ENCODE measurements around the gene DLG2.

The DLG2 gene

DNA sequence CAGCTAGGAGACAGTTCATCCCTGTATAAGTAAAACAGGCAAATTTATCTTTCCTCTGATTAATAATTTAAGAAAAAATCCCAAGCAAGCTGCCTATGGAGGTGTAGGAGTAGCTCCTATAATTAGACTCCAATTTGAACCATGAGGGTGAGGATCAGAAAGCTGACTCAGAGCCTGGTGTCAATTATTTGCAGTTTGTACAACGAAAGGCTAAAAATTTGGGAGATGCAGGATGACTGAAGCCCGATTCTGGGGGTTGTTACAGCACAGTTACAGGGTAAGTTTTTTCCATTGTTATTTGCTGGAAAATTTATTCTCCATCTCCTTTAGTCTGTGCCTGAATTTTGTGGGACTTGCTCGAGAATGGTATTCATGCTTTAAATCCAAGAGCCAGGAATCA, 1981.6 kb downstream of the DLG2 start:
- in situ Hi-C loops (cut with HindIII; ENCODE audit: low sequenced_read_pairs), result no loop called here

DNA sequence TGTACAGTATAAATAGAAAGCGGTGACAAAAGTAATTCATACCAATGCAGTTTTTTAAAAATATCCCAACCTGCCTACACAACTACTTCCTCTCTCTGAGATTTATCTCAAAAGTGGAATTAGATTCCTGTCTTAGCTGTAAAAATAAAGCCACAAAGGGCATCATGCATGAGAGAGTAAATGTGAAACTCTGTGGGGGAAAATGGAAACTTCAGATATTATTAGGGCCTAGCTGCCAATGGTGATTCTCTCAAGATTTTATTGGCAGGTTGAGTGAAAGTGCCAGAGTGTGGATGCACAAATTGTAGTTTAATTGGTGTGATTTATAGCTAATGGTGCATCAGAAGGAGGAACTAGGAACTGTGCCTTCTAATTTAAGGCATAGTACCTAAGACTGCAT, 1984.0 kb downstream of the DLG2 start:
- in situ Hi-C loops (cut with HindIII; ENCODE audit: low sequenced_read_pairs), result no loop called here

DNA sequence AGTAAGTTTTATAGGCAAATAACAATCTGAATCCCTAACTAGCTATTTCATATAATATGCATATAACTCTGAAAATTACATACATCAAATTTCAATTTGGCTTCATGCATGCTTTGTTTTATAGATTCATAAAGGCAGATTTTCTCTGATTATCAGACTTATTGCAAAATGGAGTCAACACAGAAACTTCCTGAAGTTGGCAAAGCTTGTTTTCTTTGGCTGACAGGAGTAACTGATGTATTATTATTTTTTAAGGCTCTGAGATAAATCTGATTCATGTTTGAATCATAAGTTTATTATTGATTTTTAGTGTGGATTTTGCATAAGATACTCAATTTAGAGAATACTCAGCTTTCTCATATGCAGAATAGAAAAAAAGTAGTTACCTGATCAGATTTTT, 1984.6 kb downstream of the DLG2 start:
- in situ Hi-C loops (cut with HindIII; ENCODE audit: low sequenced_read_pairs), result no loop called here

DNA sequence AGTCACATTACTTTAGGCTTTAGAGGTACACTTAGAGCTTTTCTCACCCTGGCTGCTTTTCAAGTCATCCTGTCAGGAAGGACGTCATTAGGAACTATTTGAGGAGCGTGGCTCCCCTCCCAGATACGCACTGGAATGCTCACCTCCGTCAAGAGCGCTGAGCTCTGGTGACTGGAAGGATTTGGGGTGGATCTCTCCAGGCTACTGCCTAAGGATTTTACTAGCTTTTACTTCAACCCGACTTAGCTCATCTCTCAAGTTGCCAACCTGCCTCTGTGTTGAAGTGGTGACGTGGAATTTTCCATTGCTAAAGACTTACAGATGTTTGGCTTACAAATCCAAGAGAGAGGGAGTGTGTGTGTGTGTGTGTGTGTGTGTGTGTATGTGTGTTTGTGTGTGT, 1985.6 kb downstream of the DLG2 start:
- in situ Hi-C loops (cut with HindIII; ENCODE audit: low sequenced_read_pairs), result no loop called here

DNA sequence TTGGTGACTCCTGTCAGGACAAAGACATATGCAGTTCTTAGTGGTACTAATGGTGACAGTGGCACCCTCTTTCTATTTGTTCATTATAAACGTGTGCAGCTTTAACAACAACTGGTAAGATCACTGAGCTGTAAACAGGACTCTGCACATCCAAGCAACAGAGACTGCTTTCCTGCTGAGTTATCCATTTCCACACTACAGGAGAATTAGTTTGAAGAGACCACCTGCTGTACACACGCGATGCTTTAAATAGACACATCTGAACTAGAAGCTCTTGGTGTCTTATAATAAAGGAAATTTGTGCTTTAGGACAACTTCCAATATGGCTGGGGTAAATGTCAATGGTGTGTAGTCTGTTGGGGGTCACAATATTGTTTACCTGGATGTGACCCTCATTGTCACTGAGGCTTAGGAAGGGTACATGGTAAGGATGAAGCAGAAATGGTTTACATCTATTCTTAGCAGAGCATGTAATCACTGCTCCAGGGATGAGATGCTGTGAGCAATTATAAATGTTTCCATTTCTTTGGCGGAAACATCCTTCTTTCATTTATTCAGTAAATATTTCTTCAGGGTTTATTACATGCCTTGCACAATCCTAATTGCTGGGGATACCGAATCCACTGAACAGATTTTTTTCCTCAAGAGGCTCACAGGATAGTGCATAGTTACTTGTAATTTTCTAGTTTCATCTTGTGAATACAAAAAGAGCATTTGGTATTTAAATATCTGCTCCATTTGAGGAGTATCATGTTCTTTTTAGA, 1987.0 kb downstream of the DLG2 start:
- in situ Hi-C loops (cut with HindIII; ENCODE audit: low sequenced_read_pairs), result no loop called here

DNA sequence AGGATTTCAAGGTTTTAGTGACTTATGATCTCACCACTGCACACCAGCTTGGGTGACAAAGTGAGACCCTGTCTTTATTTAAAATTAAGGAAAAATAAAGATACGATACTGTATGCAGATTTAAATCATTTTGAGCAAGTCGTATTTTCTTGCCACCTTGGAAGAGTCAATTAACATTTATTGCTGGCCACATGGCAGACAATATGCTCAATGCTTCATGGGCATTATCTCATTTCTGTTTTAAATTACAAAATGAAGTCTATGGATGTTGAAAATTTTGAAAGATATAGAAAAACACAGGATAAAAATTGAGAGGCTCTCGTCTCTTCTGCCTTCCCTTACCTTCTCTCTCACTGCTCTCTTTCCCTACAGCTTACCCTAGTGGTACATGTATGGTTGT, 1992.0 kb downstream of the DLG2 start:
- in situ Hi-C loops (cut with HindIII; ENCODE audit: low sequenced_read_pairs), result no loop called here

DNA sequence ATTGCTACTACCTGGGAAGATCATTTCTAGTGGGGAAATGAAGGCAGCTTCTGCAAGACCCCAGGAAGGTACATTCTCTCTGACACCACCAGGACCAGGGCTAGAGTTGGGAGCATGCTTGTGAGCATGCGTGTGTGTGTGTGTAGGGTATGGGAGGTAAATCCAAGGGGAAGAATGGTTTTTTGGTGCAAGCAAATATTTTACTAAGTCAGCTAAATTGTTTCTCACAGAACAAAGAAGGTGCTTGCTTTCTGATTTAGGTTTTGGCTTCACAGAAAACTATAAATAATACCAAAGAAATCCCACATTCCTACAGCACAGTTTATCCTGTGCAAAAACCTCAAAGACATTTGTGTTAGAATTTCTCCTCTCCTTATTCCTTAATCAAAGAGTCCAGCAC, 1996.9 kb downstream of the DLG2 start:
- in situ Hi-C loops (cut with HindIII; ENCODE audit: low sequenced_read_pairs), result no loop called here

DNA sequence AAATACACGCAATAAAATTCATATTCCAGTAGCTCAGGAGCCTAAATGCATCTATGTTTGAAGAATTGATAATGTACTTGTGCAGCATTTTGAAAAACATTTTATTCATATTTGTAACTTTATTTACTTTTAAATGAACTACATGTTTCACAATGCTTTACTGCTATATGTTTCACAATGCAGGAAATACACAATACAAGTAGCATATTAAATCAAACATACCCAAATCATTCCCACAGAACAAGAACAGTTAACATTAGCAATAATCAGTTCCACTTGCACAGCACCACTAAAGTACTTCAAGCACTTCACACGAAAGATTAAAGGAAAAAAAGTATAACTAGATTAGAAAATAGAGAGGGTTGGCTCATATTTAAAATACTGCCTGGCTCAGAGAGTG, 1997.4 kb downstream of the DLG2 start:
- in situ Hi-C loops (cut with HindIII; ENCODE audit: low sequenced_read_pairs), result no loop called here

DNA sequence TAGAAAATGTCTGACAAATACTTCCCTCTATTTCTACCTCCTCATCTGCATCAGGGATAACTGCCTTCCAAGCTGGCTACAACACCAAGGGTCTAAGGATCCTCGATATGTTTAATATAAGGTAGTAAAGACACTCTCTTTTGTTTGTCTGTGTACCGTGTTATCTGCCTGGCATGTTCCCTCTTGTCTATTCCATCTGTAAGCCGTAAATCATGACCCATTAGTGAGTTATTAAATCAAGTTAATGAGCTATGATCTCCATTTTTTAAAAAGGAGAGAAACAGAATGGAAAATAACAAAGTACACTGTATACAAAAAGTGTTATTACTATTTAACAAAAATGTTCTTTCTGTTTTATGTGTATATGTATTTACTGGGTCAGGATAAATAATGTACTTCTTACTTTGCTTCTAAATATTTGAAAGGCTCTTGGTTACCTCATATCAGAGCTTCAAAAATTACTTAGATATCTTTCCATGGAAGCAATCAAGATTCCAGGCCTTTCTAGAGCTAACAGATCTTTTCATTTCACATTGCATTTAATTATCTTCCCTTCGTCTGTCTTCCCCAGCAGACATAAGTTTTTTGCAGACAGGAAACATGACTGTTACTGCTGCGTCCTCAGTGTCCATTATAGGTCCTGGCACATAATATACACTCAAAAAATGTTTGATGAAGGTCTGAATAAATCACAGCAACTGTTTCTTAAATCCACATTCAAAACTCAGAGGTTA, 1998.4 kb downstream of the DLG2 start:
- in situ Hi-C loops (cut with HindIII; ENCODE audit: low sequenced_read_pairs), result no loop called here

DNA sequence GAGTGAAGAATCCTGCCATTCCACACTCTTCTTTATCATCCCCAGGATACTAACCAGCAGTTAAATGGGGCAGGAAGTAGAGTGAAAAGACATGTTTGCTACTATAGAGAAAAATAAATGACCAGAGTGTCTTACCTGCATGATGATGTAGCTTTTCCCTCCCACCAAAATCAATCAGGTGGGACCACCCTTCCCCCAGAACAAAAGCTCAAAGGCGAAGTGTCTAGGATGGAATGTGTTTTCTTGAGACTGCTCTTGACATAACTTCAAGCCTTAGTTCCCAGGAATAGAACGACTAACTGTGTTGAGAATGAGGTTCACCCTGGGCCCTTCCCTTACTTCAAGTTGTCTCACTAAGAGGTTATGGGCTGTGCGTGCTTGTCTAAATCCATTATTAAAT, 2001.8 kb downstream of the DLG2 start:
- in situ Hi-C loops (cut with HindIII; ENCODE audit: low sequenced_read_pairs), result no loop called here

DNA sequence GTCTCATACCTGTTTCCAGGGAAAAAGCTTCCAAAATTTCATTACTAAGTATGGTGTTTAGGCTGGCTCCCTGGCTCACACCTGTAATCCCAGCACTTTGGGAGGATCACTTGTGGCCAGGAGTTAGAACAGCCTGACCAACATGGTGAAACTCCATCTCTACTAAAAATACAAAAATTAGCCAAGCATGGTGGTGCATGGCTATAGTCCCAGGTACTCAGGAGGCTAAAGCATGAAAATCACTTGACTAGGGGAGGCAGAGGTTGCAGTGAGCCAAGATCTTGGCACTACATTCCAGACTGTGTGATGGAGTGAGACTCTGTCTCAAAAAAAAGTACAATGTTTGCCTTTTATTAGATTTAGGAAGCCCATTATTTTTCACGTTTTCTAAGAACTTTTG, 2009.5 kb downstream of the DLG2 start:
- in situ Hi-C loops (cut with HindIII; ENCODE audit: low sequenced_read_pairs), result no loop called here

DNA sequence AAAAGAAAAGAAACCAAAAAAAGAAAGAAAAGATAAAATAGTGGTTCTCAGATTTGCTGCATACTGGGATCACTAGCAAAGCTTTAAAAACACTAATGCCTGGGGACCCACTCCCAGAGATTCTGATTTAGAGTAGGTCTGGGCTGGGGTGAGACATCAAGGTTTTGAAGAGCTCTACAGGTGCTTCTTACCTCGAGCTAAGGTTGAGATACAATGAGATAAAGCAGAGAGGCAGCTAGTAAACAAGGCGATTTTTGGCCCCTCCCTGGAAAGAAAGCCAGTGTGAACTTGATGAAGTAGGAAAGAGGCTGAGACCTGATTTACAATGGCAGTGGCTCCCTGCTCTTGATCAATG, 2013.4 kb downstream of the DLG2 start:
- in situ Hi-C loops (cut with HindIII; ENCODE audit: low sequenced_read_pairs), result no loop called here

DNA sequence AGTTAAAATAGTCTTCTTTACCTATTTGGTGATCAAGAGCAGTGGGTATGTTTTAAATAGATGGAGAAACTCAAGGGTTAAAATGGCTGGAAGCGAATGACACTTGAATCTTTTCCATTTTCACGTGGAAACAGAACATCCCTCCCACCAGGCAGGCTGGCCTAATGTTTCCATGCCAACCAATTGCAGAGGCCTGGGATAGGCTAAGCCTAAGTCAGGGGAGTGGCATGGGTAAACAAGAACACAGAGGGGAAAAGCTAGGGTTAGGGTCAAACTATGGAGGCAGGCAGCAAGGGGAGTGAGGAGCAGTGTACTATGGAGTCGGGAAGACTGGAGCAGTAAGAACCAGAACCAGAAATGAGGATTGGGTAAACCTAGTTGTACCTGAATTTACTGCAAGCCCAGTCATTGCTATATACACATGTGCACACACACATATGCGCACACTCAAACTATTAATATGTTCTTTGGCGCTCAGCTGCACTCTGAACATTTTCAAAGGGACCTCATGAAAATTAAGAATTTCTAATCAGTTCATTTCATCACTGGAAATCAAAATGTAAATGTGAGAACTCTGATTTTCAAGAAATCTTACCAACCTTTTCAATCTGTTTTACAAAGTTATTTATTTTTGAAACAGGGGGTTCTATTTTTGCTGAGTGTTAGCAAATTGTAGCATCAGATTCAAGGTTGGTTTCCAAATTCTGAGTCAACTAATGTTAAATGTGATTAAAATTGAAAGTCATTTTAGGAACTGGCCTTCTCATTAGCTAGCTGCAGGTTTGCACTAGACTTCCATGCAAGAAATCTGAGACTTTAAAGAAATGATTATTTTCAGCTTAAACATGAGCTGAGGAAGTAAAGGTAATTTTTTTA, 2014.0 kb downstream of the DLG2 start:
- in situ Hi-C loops (cut with HindIII; ENCODE audit: low sequenced_read_pairs), result no loop called here

DNA sequence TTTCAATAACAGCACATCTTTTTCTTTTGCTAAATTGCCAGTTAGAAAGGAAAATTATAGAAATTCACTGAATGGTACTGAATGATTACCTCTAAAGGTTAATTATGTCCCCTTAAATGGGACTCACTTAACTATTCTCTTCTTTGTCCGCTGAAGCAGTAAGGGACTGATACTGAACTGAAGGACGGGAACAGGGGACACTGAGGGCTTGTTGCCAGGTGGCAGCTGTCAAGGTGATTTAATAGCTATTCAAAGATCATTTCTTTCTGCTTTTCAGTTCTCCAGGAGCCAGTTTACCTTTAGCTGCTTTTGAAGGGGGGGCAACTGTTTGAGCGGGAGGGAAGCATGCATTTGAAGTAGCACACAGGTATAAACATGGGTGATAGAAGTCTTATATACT, 2015.5 kb downstream of the DLG2 start:
- in situ Hi-C loops (cut with HindIII; ENCODE audit: low sequenced_read_pairs), result no loop called here

DNA sequence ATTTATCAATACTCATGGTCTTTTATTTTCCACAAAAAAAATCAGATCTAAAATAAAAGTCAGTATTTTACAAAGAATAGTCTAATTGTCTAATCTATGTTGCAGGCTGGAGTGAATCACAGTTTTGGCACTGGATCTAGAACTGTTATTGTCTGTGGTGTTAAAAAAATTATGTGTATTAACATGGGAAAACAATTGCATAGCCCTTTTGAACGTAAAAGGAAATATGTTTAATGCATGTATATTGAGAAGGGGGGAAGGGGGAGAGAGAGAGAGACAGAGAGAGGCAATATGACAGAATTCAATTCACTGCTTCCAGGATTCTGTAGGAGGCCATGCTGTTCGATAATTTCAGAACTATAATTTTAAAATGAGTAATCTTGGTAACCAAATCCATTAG, 2016.1 kb downstream of the DLG2 start:
- in situ Hi-C loops (cut with HindIII; ENCODE audit: low sequenced_read_pairs), result no loop called here

DNA sequence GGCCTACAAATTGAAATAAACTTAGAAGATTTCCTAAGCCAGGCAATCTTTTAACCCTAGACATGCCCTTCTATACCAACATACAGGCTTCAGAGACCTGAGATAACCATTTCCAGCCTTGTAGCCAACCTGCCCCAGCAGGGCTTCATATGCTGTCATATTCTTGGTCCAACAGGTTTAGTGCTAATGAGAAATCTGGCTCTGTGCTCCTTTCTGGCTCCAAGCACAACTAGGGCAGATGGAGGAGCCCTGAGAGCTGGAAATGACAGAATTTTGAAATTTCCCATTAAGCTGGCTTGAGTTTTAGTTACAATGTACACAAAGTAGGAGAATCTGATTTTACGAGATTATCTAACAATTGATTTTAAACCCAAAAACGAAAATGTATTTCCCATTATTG, 2018.0 kb downstream of the DLG2 start:
- in situ Hi-C loops (cut with HindIII; ENCODE audit: low sequenced_read_pairs), result no loop called here

DNA sequence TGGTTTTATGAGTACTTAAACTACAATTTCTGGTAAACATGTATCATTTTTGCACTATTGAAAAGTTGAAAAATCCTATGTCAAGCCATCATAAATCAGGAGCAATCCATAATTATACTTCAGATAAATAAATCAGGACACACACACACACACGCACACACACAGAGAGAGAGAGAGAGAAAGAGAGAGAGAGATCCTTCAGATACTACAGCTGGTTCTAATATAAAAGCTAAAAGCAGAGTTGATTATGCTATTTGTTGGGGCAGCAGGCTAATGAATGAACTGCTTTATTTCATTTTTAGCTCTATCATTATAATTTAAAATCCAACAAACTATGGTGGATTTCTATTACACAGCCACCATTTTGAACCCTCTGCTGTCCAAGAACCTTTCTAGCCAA, 2018.6 kb downstream of the DLG2 start:
- in situ Hi-C loops (cut with HindIII; ENCODE audit: low sequenced_read_pairs), result no loop called here

DNA sequence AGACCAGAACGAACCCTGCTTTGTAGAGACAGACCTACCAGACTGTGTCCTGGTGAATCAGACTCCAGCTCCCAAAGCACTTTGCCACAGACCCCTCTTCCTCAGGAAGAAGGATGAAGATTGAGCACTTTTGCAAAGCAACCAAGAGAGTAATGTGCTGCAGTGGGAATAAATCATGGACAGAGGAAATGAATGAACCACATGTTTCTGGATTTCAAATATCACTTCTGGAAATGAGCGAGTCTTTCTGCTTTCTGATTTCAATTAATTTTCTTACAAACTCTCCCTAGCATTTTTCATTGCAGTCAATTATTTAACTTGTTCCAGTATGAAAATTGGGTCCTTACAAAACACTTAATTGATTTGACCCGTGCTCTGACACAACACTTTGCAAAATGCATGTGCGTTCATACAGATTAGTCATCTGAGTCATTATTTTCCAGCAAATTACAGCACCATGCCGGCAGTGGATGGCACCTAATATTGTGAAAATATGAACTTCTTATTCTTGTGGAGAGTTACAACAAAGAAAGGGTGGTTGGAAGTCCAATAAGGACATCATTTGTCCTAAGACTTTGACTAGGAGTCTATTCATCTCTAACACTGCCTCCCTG, 2025.1 kb downstream of the DLG2 start:
- in situ Hi-C loops (cut with HindIII; ENCODE audit: low sequenced_read_pairs), result no loop called here

DNA sequence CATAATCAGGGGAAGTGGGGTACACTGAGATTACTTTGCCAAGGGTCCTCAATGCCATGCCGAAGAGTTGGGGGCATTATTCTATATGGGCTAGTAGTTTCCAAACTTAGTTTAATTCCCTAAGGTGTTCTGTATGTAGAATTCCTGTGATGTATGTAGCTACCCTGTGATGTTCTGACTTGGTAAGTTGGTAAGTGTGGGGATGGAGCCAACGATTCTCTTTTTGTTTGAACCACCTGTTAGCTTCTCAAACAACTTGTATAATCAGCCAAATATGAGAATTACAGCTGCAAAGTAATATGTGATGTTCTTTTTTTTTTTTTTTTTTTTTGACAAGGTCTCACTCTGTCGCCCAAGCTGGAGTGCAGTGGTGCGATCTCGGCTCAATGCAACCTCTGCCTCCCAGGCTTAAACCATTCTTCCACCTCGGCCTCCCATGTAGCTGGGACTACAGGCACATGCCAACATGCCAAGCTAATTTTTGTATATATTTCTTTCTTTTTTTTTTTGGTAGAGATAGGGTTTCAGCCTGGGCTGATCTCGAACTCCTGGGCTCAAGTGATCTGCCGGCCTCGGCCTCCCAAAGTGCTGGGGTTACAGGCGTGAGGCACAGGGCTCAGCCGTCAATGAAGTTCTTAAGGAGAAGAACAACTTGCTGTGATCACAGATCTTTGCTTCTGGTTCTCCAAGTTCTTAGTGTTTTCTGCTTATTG, 2025.8 kb downstream of the DLG2 start:
- in situ Hi-C loops (cut with HindIII; ENCODE audit: low sequenced_read_pairs), result no loop called here

DNA sequence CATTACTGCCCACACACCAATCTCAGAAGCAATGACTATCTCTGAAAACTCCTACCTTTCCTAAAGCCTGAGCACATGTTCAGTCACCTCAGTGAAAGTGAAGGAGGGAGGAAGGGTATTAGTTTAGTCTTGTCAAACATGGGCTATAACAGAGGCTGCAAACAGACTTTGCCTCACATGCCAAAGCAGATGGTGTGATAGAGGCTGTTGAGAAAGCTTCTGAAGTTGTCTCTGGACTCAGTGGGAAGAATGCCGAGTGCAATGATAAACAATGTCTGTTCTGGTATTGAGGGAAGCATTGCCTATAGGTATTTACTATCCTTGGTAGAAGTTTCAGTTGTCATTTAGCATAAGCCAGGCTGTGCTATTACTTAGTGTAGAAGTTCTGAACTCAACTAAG, 2026.5 kb downstream of the DLG2 start:
- in situ Hi-C loops (cut with HindIII; ENCODE audit: low sequenced_read_pairs), result no loop called here

DNA sequence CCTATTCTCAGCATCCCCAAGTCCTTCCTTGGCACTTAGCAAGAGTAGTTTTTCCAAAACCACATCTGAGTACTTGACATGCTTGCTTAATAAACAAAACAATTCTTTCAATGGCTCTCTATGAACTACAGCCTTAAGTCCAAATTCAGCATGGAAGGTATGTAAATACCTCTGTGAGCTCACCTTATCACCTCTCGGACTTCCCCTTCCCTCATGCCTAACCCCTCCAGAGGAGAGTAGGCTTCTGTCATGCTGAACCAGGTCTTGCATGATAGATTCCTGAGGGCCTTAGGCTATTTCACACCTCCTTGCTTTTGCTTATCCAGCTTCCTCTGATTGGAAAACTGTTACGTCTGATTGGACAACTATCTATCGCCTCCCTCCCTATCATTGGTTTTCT, 2028.1 kb downstream of the DLG2 start:
- in situ Hi-C loops (cut with HindIII; ENCODE audit: low sequenced_read_pairs), result no loop called here

All from DLD1 (cell line).